Spleen (tissue), 7 donors: ENCODE measurements around the gene ZBTB7A.

Experiments
- POLR2A ChIP-seq, 3 donors: fragments of 450-650 bp; IDR thresholded peaks; one replicate each; pipeline ENCODE4 v1.5.1; 2017; ENCODE audit warnings: antibody characterized with exemption in 3 of 3, mild to moderate bottlenecking in 1 of 3
- POLR2AphosphoS5 ChIP-seq, 3 donors: sonication (generic); formaldehyde crosslinking; IDR thresholded peaks; one replicate each; pipeline ENCODE4 v1.5.1; 2017; ENCODE audit warnings: antibody characterized with exemption in 3 of 3
- TF ChIP-seq, protein P1 (sequence below), 11 experiments: fragments of 200-600 bp in 7 of 11; fragments of 450-650 bp in 4 of 11; sonication (generic) in 4 of 11; IDR thresholded peaks in 8 of 11; conservative IDR thresholded peaks in 3 of 11; 1 replicate in 7 of 11; 2 replicates in 4 of 11; pipeline versions ENCODE4 v1.4.0 to v1.8.0; 2016 to 2021; ENCODE audit warnings: antibody characterized with exemption in 11 of 11, inconsistent platforms in 4 of 11, mild to moderate bottlenecking in 1 of 11
- donor health status: DM: no; HTN: no; CAD: no; lungs with moderate emphysema.
- donor health status: DM: no; HTN: no; CAD: no.
- donor health status: DM: no; HTN: no; CAD: no.

DNA sequence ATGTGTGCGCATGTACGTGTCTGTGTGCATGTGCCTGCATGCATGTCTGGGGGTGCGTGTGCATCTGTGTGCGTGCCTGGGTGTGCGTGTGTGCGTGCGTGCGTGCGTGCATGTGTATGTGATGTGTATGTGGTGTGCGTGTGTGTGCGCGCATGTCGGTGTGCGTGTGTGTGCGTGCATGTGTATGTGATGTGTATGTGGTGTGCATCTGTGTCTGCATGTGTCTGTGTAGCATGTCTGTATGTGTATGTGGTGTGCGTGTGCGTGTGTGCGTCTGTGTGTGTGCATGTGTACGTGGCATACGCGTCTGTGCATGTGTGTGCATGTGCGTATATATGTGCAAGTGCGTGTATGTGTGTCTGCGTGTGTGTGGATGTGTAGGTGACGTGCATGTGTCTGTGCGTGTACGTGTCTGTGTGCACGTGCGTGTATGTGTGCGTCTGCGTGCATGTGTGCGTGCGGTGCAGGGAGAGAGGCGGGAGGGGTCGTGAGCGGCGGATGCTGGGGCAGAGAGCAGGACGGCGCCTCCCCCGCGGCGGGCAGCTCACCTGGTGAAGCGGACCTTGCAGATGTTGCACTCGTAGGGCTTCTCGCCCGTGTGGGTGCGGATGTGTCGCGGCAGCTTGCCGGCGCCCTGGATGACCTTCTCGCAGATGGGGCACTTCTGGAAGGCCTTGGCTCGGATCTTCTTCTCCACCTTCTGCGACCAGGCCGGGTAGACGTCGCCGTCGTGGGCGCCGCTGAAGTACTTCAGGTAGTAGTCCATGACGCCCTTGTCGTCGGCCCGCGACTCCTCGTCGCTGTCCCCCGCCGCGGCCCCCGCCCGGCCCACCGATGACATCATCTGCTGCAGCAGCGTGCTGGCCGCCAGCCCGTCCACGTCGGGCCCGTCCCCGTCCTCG lies 13.0 kb downstream of the ZBTB7A start:
- TF ChIP-seq, protein P1, sequence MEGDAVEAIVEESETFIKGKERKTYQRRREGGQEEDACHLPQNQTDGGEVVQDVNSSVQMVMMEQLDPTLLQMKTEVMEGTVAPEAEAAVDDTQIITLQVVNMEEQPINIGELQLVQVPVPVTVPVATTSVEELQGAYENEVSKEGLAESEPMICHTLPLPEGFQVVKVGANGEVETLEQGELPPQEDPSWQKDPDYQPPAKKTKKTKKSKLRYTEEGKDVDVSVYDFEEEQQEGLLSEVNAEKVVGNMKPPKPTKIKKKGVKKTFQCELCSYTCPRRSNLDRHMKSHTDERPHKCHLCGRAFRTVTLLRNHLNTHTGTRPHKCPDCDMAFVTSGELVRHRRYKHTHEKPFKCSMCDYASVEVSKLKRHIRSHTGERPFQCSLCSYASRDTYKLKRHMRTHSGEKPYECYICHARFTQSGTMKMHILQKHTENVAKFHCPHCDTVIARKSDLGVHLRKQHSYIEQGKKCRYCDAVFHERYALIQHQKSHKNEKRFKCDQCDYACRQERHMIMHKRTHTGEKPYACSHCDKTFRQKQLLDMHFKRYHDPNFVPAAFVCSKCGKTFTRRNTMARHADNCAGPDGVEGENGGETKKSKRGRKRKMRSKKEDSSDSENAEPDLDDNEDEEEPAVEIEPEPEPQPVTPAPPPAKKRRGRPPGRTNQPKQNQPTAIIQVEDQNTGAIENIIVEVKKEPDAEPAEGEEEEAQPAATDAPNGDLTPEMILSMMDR (IDR thresholded peaks at IDR 0.05 in 8 of 11, conservative IDR thresholded peaks at IDR 0.05 in 3 of 11), result no peak
- TF ChIP-seq POLR2AphosphoS5 (IDR thresholded peaks at IDR 0.05) (peak; percentile 43 to 79 (median 68)), POLR2A (IDR thresholded peaks at IDR 0.05) (no peak)
